Neuronal stem cell (in vitro differentiated cells): ENCODE measurements around the gene GPSM3.

ENCODE experiments used
- DNase-seq: peaks from one replicate; pipeline ENCODE4 v3.0.0-alpha.2; 2013; ENCODE audit warnings: low spot score
- H2AFZ ChIP-seq: one replicate; pipeline ENCODE4 v1.6.1; 2013; ENCODE audit warnings: mild to moderate bottlenecking, low read length, inconsistent platforms
- H2AK5ac ChIP-seq: 2 replicates; pipeline ENCODE4 v1.6.1; 2013; ENCODE audit warnings: low read depth, mild to moderate bottlenecking, inconsistent platforms, low read length, moderate library complexity, mixed read lengths
- H2BK120ac ChIP-seq: 2 replicates; pipeline ENCODE4 v1.6.1; 2013; ENCODE audit warnings: low read depth, mild to moderate bottlenecking, inconsistent platforms, low read length, moderate library complexity, mixed read lengths
- H2BK12ac ChIP-seq: one replicate; pipeline ENCODE4 v1.6.1; 2013; ENCODE audit warnings: low read length, inconsistent platforms
- H2BK15ac ChIP-seq: 2 replicates; pipeline ENCODE4 v1.6.1; 2013; ENCODE audit warnings: mild to moderate bottlenecking, low read length, inconsistent platforms, mixed read lengths
- H2BK5ac ChIP-seq: one replicate; pipeline ENCODE4 v1.6.1; 2013; ENCODE audit warnings: inconsistent platforms, mild to moderate bottlenecking, low read length, moderate library complexity
- H3K14ac ChIP-seq: one replicate; pipeline ENCODE4 v1.6.1; 2013; ENCODE audit warnings: low read length, inconsistent platforms
- H3K18ac ChIP-seq: 2 replicates; pipeline ENCODE4 v1.6.1; 2013; ENCODE audit warnings: low read length, inconsistent platforms
- H3K23ac ChIP-seq: 2 replicates; pipeline ENCODE4 v1.6.1; 2013; ENCODE audit warnings: low read depth, mild to moderate bottlenecking, mixed read lengths, low read length, inconsistent platforms; ENCODE audit not compliant: poor library complexity
- H3K27ac ChIP-seq: replicated peaks from 3 replicates; pipeline ENCODE4 v1.5.1; 2013; ENCODE audit warnings: low read length, inconsistent platforms
- H3K27me3 ChIP-seq, 3 experiments: 2 replicates each; pipeline ENCODE4 v1.6.1; 2013; ENCODE audit warnings: low read length in 3 of 3, mild to moderate bottlenecking in 2 of 3, inconsistent platforms in 1 of 3, low read depth in 1 of 3, mixed read lengths in 1 of 3, moderate library complexity in 1 of 3; ENCODE audit not compliant: control insufficient read depth in 3 of 3, insufficient read depth in 3 of 3
- H3K36me3 ChIP-seq, 2 donors: replicated peaks in 1 of 2; 2 replicates each; pipeline ENCODE4 v1.6.1; 2013; ENCODE audit warnings: low read length in 2 of 2; ENCODE audit not compliant: control insufficient read depth in 2 of 2, insufficient read depth in 2 of 2
- H3K4ac ChIP-seq: 2 replicates; pipeline ENCODE4 v1.6.1; 2013; ENCODE audit warnings: inconsistent platforms, mild to moderate bottlenecking, low read length, moderate library complexity
- H3K4me1 ChIP-seq, 2 donors: 1 replicate in 1 of 2; 2 replicates in 1 of 2; pipeline ENCODE4 v1.6.1; 2013; ENCODE audit warnings: low read length in 2 of 2, low read depth in 1 of 2; ENCODE audit not compliant: control insufficient read depth in 2 of 2, insufficient read depth in 1 of 2
- H3K4me2 ChIP-seq: one replicate; pipeline ENCODE4 v1.6.1; 2013; ENCODE audit warnings: mild to moderate bottlenecking, low read length, inconsistent platforms; ENCODE audit not compliant: insufficient read depth, poor library complexity, severe bottlenecking
- H3K4me3 ChIP-seq, 2 donors: 2 replicates each; pipeline ENCODE4 v1.5.1; 2013; ENCODE audit warnings: low read length in 2 of 2, mild to moderate bottlenecking in 2 of 2, inconsistent platforms in 1 of 2, moderate library complexity in 1 of 2
- H3K79me1 ChIP-seq: one replicate; pipeline ENCODE4 v1.6.1; 2013; ENCODE audit warnings: low read depth, mild to moderate bottlenecking, inconsistent platforms, low read length, moderate library complexity
- H3K9ac ChIP-seq: one replicate; pipeline ENCODE4 v1.6.1; 2013; ENCODE audit warnings: mild to moderate bottlenecking, low read depth, low read length, inconsistent platforms; ENCODE audit not compliant: poor library complexity
- H3K9me3 ChIP-seq, 2 donors: replicated peaks in 1 of 2; 2 replicates each; pipeline versions ENCODE3 to v1.6.1; 2013; ENCODE audit warnings: low read length in 2 of 2, mild to moderate bottlenecking in 2 of 2, inconsistent platforms in 1 of 2, low read depth in 1 of 2, mixed read lengths in 1 of 2, moderate library complexity in 1 of 2; ENCODE audit not compliant: control insufficient read depth in 2 of 2, insufficient read depth in 1 of 2
- H4K8ac ChIP-seq: one replicate; pipeline ENCODE4 v1.6.1; 2013; ENCODE audit warnings: low read depth, mild to moderate bottlenecking, inconsistent platforms, low read length, moderate library complexity
- H4K91ac ChIP-seq: one replicate; pipeline ENCODE4 v1.6.1; 2013; ENCODE audit warnings: low read length, low read depth, mild to moderate bottlenecking, inconsistent platforms; ENCODE audit not compliant: poor library complexity
- WGBS, 2 donors: extraction: QIAGEN DNeasy Blood & Tissue Kit; methylation state at CpG; one replicate each; pipeline ENCODE4 v1.1.7; 2013; ENCODE audit warnings: missing lambda C conversion rate in 2 of 2, mixed read lengths in 1 of 2; ENCODE audit not compliant: insufficient read length in 2 of 2, insufficient replicate concordance in 1 of 2; ENCODE audit errors: extremely low coverage in 2 of 2; 5-methylcytosine and 5-hydroxymethylcytosine counted together

Gene GPSM3

GRCh38 chr6:32177183-32177787 is 15.2 kb downstream of the GPSM3 start:
- peak overlapping the region; percentile 13 for H2BK5ac ChIP-seq
- H3K27me3 ChIP-seq, result no peaks in the 10 kb centered on the region
- H3K18ac ChIP-seq, result peak overlapping the region; percentile 73
- no peak overlapping the region for H2BK120ac ChIP-seq
- WGBS, 2 donors, result no CpG with 5 or more reads among the region's 20 CpGs
- H2AK5ac ChIP-seq, result no peak overlapping the region
- no peaks in the 10 kb centered on the region for H3K9me3 ChIP-seq
- DNase-seq, result no peak
- H2AFZ ChIP-seq, result peak overlapping the region; percentile 53
- H3K4me3 ChIP-seq, result peak overlapping the region; percentile 72
- peaks cover 9 to 16% of the 10 kb centered on the region in 2 donors for H3K4me1 ChIP-seq
- H2BK15ac ChIP-seq, result no peak overlapping the region
- no peak overlapping the region for H3K4ac ChIP-seq
- H3K27ac ChIP-seq, result peak overlapping the region; percentile 99
- peak overlapping the region; percentile 68 for H3K4me2 ChIP-seq
- H3K9ac ChIP-seq, result peak overlapping the region; percentile 73
- H3K23ac ChIP-seq, result no peak overlapping the region
- H2BK12ac ChIP-seq, result no peak overlapping the region
- H3K79me1 ChIP-seq, result peaks cover 3% of the 10 kb centered on the region
- peaks cover 12 to 37% of the 10 kb centered on the region in 2 donors for H3K36me3 ChIP-seq
- H4K91ac ChIP-seq, result no peak overlapping the region
- H4K8ac ChIP-seq, result no peak overlapping the region
- H3K14ac ChIP-seq, result no peak overlapping the region

GRCh38 chr6:32176476-32177182 is 15.8 kb downstream of the GPSM3 start:
- H3K23ac ChIP-seq, result no peak overlapping the region
- peak overlapping the region; percentile 73 for H3K18ac ChIP-seq
- peak overlapping the region; percentile 13 for H2BK5ac ChIP-seq
- H3K4ac ChIP-seq, result no peak overlapping the region
- H3K9me3 ChIP-seq, result no peaks in the 10 kb centered on the region
- H2BK12ac ChIP-seq, result no peak overlapping the region
- no peak overlapping the region for H3K14ac ChIP-seq
- no CpG with 5 or more reads among the region's 5 CpGs for WGBS, 2 donors
- no peak overlapping the region for H2AK5ac ChIP-seq
- peak overlapping the region; percentile 99 for H3K27ac ChIP-seq
- H2BK15ac ChIP-seq, result no peak overlapping the region
- DNase-seq, result no peak
- H4K91ac ChIP-seq, result no peak overlapping the region
- no peaks in the 10 kb centered on the region for H3K27me3 ChIP-seq
- peak overlapping the region; percentile 68 for H3K4me2 ChIP-seq
- H3K79me1 ChIP-seq, result peaks cover 3% of the 10 kb centered on the region
- peaks cover 8 to 34% of the 10 kb centered on the region in 2 donors for H3K36me3 ChIP-seq
- H2BK120ac ChIP-seq, result no peak overlapping the region
- no peak overlapping the region for H4K8ac ChIP-seq
- H3K4me1 ChIP-seq, result peaks cover 9 to 16% of the 10 kb centered on the region in 2 donors
- peak overlapping the region; percentile 53 for H2AFZ ChIP-seq
- H3K9ac ChIP-seq, result no peak overlapping the region
- peak overlapping the region; percentile 72 for H3K4me3 ChIP-seq

GRCh38 chr6:32175711-32176475 is 16.6 kb downstream of the GPSM3 start, which contains the start of gene AGPAT1:
AGPAT1 (minus strand) TSS chr6:32176084; CDS start chr6:32171496, 4,588 bp downstream.
- no peak within 1 kb of the TSS for H4K8ac ChIP-seq
- no CpG with 5 or more reads among the region's 27 CpGs for WGBS, 2 donors
- peak within 1 kb of the TSS; percentile 50 for H3K23ac ChIP-seq
- no peaks in the 10 kb centered on the region for H3K27me3 ChIP-seq
- peak within 1 kb of the TSS; percentile 72 to 94 for H3K4me3 ChIP-seq
- H3K36me3 ChIP-seq, result peaks cover 9 to 34% of the 10 kb centered on the region in 2 donors
- peak within 1 kb of the TSS; percentile 67 for H2BK5ac ChIP-seq
- DNase-seq, result peak; percentile 96
- no peak within 1 kb of the TSS for H3K4ac ChIP-seq
- H4K91ac ChIP-seq, result no peak within 1 kb of the TSS
- no peak within 1 kb of the TSS for H2BK15ac ChIP-seq
- peak within 1 kb of the TSS; percentile 47 for H2AK5ac ChIP-seq
- peak within 1 kb of the TSS; percentile 74 for H2AFZ ChIP-seq
- H2BK120ac ChIP-seq, result no peak within 1 kb of the TSS
- H3K14ac ChIP-seq, result peak within 1 kb of the TSS; percentile 76
- H3K9me3 ChIP-seq, result no peaks in the 10 kb centered on the region
- H3K9ac ChIP-seq, result peak within 1 kb of the TSS; percentile 99
- H3K4me1 ChIP-seq, result peaks cover 9 to 16% of the 10 kb centered on the region in 2 donors
- H3K4me2 ChIP-seq, result peak within 1 kb of the TSS; percentile 68
- peak within 1 kb of the TSS; percentile 97 for H3K18ac ChIP-seq
- peaks cover 3% of the 10 kb centered on the region for H3K79me1 ChIP-seq
- peak within 1 kb of the TSS; percentile 88 for H2BK12ac ChIP-seq
- peak within 1 kb of the TSS; percentile 99 for H3K27ac ChIP-seq
